Activated CD4-positive, CD25-positive, alpha-beta regulatory T cell treated with anti-CD3 and anti-CD28 coated beads, Interleukin-2, amount 50 U/mL, for 16 hours (primary cell): Measurements from ENCODE around the gene KRTAP20-4.

Experiments used
- DNase-seq: peaks from one replicate; pipeline ENCODE4 v3.0.0-alpha.2; 2020; ENCODE audit warnings: low read depth, low spot score

KRTAP20-4 gene

DNA sequence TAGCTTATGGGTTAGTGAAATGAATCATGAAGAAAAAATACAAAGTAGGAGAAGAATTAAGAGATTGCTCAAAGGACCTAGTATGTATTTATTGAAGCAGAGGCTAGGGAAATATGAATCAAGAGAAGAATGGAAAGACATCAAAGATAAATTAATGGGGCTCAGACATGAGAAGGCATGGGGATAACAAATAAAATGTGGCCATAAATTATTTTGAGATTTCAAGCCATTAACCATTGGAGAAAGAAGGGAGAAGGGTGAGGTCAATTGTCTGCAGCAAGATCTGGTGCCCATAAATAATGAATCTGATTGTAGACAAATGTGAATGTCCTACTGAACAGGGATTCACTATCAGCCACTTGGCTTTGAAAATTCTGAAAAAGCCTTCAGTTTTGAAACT is 32.5 kb downstream of the KRTAP20-4 start:
- DNase-seq, result no peak

DNA sequence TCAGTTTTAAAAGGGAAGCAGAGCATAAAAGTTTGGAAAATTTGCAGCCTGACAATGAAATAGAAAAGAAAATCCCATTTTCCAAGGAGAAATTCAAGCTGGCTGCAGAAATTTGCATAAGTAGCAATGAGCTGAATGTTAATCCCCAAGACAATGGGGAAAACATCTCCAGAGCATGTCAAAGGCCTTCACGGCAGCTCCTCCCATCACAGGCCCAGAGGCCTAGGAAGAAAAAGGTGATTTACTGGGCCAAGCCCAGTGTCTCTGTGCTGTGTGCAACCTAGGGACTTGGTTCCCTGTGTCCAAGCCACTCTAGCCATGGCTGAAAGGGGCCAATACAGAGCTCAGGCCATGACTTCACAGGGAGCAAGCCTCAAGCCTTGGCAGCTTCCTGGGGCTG is 48.3 kb downstream of the KRTAP20-4 start:
- no peak for DNase-seq
